Activated naive CD4-positive, alpha-beta T cell treated with Interleukin-2 at 50 U/mL for 16 hours (primary cell): ENCODE results near the gene STKLD1.
"Not testable (repeated sequence)": the region's sequence is repeated elsewhere in the genome, so short reads cannot be mapped to it uniquely, and the experiment has no call there.

Experiments used
- DNase-seq: peaks from one replicate; pipeline ENCODE4 v3.0.0-alpha.2; 2020

Gene STKLD1

DNA sequence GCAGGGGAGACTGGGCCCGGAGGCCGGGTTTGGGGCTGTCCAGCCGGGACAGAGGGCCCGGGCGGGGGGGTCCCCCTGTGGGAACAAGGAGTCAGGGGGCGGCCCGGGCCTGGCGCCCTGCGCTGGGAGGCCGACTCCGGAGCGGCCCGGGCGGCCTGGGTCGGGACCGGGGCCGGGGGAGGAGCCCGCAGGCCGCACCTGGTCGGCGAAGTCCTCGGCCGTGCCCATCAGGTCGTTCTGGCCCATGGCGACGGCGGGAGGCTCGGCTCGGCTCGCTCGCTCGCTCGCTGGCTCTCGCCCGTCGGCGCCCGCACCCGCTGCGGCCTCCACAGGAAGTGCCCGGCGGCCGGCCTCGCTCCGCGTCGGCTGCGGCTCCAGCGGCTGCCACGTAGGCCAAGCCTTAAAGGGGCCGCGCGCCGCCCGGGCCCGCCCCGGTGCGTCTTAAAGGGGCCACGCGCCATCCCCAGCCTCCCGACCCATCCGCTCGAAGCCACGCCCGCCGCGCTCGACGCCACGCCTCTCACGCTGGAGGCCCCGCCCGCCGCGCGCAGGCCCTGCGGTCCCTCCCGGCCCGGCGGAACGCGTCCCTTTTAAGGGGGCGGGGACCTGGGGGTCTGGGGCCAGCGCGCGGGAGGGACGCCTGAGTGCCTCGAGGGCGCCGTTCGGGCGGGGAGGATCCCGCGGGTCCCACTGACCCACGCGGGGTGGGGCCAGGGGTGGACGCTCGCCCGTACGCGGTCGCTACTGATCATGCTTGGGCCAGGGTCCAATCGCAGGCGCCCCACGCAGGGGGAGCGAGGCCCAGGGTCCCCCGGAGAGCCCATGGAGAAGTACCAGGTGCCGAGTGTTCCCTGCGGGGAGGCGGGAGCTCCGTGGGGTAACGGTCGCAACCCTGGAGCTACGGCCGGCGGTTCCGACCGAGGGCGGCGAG is at the start of gene STKLD1, which contains the start of gene SURF4:
TSS of gene STKLD1 (plus strand) at position 643 of the 931 bp plus-strand sequence. CDS start at position 751, 108 bp downstream.
TSS of gene SURF4 (minus strand) at position 337 of the 931 bp plus-strand sequence. CDS start at position 246, 91 bp downstream.
- DNase-seq = peak; percentile 96

GRCh38 chr9:133327021-133327420 is 49.1 kb upstream of the STKLD1 start:
- DNase-seq = not testable (repeated sequence)

- DNase-seq = no peak
Observed at GRCh38 chr9:133327834-133328484, 48.2 kb upstream of the STKLD1 start.

DNA sequence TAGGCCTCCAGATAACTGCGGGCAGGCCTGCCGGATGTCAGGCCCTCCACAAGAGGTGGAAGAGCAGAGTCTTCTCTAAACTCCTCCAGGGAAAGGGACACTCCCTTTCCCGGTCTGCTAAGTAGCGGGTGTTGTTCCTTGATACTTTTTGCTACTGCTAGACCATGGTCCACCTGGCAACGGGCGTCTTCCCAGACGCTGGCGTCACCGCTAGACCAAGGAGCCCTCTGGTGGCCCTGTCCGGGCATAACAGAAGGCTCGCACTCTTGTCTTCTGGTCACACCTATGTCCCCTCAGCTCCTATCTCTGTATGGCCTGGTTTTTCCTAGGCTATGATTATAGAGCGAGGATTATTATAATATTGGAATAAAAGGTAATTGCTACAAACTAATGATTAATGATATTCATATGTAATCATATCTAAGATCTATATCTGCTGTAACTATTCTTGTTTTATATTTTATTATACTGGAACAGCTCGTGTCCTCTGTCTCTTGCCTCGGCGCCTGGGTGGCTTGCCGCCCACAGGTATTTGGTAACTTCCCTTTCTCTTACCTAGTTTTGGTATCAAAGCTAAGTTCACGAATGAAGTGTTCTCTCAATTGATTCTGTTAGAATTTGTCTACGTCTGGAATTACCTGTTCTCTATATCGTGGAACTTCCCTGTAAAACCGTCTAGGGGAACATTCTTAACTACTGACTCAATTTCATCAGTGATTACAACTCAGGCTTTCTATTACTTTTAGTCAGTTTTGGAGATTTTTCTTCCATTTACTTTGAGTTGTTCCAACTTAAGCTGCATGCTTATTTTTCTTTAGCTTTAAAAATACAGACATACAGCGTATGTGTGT is 46.6 kb upstream of the STKLD1 start:
- not testable (repeated sequence) for DNase-seq

- DNase-seq = no peak
Observed at GRCh38 chr9:133331221-133331620, 44.9 kb upstream of the STKLD1 start.

- no peak for DNase-seq
Observed at GRCh38 chr9:133331641-133332380, 44.4 kb upstream of the STKLD1 start.

DNA sequence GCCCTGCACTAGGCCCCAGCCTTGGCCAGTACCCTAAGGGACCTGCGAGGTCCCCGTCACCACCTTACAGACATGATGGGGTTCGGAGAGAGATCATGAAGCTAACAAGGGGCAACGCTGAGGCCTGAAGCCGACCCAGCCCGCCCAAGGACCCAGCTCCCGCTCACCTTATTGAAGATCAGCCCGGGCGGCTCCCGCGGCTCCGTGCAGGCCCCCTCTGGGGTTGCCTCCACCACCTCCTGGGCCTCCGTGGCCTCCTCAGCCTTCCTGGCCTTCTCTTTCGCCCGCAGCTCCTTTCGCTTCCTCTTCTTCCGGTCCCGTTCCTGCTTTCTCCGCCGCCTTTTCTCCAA is 43.8 kb upstream of the STKLD1 start:
- no peak for DNase-seq

GRCh38 chr9:133333011-133333410 is 43.2 kb upstream of the STKLD1 start:
- no peak for DNase-seq

GRCh38 chr9:133333566-133333965 is 42.6 kb upstream of the STKLD1 start:
- DNase-seq = no peak

GRCh38 chr9:133334161-133334560 is 42.0 kb upstream of the STKLD1 start:
- DNase-seq = no peak

GRCh38 chr9:133334888-133335287 is 41.3 kb upstream of the STKLD1 start:
- not testable (repeated sequence) for DNase-seq

- peak; percentile 95 for DNase-seq
Observed at GRCh38 chr9:133335924-133336811, 40.0 kb upstream of the STKLD1 start, which contains the start of gene SURF6. Gene SURF6 (minus strand): TSS chr9:133336188. CDS start chr9:133336132, 56 bp downstream.

DNA sequence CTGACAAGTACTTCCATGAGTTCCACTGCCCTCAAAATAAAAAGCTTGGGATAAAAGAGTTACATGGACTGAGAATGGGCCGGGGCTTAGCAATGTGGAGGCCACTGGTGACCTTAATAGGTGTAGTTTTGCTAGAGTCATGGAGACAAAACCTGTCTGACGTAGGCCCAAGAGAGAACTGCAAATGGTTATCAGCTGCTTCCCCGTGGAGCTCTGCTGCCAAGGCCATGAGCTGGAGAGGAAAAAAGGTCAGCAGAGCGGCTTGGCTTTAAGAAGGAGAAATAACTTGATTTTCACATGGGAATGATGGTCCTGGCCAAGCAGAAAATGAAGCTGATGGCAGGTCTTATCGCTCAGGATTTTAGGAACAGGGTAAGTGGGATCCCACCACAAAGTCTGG is 36.5 kb upstream of the STKLD1 start:
- no peak for DNase-seq

DNA sequence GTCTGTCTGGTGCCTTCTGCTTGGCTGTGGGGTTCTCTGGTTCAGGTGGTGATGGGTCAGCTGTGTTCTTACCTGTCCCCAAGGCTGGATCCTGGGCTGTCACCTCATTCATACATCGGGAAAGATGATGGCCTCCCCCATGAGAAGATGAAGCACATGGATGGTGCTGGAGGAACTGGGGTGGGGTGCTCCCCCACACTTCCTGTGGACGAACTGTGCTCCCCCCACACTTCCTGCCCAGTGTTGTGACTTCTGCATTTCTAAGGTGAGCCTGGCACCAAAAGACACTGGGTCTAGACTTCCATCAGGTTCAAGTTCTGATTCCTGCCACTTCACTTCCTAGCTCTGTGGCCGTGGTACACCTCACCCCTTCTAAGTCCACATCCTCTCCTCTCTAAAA is 35.9 kb upstream of the STKLD1 start:
- no peak for DNase-seq

GRCh38 chr9:133340916-133341315 is 35.2 kb upstream of the STKLD1 start:
- no peak for DNase-seq

- no peak for DNase-seq
Observed at GRCh38 chr9:133341369-133342068, 34.6 kb upstream of the STKLD1 start.

- no peak for DNase-seq
Observed at GRCh38 chr9:133342069-133342406, 34.1 kb upstream of the STKLD1 start.

DNA sequence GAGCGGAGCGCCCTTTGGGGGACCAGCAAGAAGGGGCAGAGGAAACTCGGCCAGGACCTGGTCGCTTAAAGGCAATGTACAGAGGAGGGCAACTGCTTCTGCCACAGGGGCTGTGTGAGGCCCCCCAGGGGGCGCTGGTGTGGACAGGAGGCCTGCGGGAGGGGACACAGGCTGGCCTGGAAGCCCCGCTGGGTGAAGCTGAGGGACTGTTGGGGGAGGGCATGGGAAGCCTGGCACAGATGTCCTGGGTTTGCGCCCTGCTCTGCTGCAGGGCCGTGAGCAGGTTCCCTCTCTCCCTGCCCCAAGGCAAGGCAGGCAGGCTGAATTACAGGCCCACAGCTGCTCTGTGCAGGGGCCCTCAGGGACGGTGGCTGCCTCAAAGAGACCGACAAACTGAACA is 33.6 kb upstream of the STKLD1 start:
- no peak for DNase-seq

DNA sequence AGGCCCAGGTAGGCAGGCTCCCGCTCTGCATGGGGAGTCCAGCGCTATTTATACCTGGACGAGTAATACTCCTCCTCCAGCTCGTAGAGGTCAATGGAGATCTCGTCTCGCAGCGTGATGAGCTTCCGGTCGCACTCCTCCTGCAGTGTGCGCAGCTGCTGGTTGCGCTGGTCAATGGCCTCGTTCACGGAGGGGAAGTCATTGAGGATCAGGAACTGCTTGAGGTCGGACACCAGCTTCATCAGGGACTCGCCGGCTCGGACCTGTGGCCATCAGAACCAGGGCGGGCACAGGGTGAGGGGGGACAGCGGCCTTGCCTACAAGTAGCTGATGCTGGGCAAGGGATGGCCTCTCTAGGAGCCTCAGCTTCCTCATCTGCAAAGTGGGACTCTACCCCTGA is 32.1 kb upstream of the STKLD1 start:
- DNase-seq = no peak

- DNase-seq = no peak
Observed at GRCh38 chr9:133344979-133345378, 31.2 kb upstream of the STKLD1 start.

DNA sequence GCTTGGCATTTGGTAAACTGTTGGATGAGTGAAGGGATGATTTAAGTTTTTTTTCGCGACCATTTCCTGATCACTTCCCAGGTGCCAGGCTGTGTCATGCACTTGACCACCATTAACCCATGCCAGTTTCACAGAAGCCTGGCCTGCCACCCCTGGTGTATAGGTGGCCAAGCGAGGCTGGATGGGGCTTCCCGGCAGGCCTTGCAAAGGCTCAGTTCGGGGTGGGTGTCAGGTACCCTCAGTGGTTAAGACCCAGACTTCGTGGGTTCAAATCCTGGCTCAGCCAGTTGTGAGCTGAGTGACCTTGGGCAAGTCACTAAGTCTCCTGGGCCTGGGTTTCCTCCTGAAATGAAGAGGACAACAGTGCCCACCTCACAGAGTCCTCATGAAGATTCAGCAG is 30.6 kb upstream of the STKLD1 start:
- no peak for DNase-seq
